HepG2 (cell line): ENCODE data around the gene ADAMTS13. TPM values are rescaled to one million over a fixed set of nuclear protein-coding genes. Genes with fewer than 3 reads are reported as not detected.

Experiments
- ATAC-seq: fragments of 200-7000 bp; cut with Tn5 transposase; 3 replicates; pipeline ENCODE4 v1.9.1; 2020; ENCODE audit warnings: mild to moderate bottlenecking, moderate library complexity
- BruUV-seq: library from RNA; stranded (reverse); fragments of 400-500 nt; replicated peaks from 2 replicates; lab custom pipeline; 2021; lab: Mats Ljungman, UMichigan
- CTCF ChIA-PET: fragments of 300-600 bp; formaldehyde crosslinking; extraction: SDS; loops from one replicate; lab custom pipeline; 2021; ENCODE audit warnings: low total read pairs, inconsistent platforms, low intra/inter-chr PET ratio; lab: Yijun Ruan, JAX
- POLR2A ChIA-PET: fragments of 350-600 bp; sonication (Branson Sonifier 250); formaldehyde crosslinking; loops from one replicate; lab custom pipeline; 2020; ENCODE audit warnings: antibody characterized with exemption, inconsistent platforms; lab: Yijun Ruan, JAX
- DNase-seq: peaks from one replicate; pipeline ENCODE4 v3.0.0-alpha.2; 2015; ENCODE audit warnings: low spot score
- FAIRE-seq: peaks from 3 replicates; lab custom pipeline; 2011; peaks lifted over from hg19 to GRCh38; lab: Jason Lieb, UNC
- H2AFZ ChIP-seq: one replicate; pipeline ENCODE4 v1.6.1; 2011; ENCODE audit warnings: low read length, inconsistent platforms
- H3K27ac ChIP-seq: fragments of 300-600 bp; 3 replicates; pipeline ENCODE4 v1.8.0; 2011; ENCODE audit warnings: mixed run types, mild to moderate bottlenecking, mixed read lengths, low read length, inconsistent platforms; ENCODE audit not compliant: insufficient read depth; ENCODE audit errors: extremely low read length
- H3K27me3 ChIP-seq, 2 experiments: fragments of 200-600 bp in 1 of 2; 2 replicates in 1 of 2; 3 replicates in 1 of 2; pipeline versions ENCODE4 v1.6.0 to v1.8.0; 2011; ENCODE audit warnings: low read length in 2 of 2, mild to moderate bottlenecking in 2 of 2, moderate library complexity in 2 of 2, inconsistent platforms in 1 of 2; ENCODE audit not compliant: insufficient read depth in 2 of 2, control insufficient read depth in 1 of 2
- H3K36me3 ChIP-seq, 2 experiments: fragments of 200-600 bp in 1 of 2; replicated peaks in 1 of 2; 2 replicates in 1 of 2; 3 replicates in 1 of 2; pipeline versions ENCODE4 v1.5.1 to v1.8.0; 2011; ENCODE audit warnings: low read length in 2 of 2, inconsistent platforms in 1 of 2; ENCODE audit not compliant: insufficient read depth in 2 of 2, control insufficient read depth in 1 of 2
- H3K4me1 ChIP-seq: 2 replicates; pipeline ENCODE4 v1.5.1; 2012; ENCODE audit warnings: low read length, inconsistent platforms; ENCODE audit not compliant: insufficient read depth
- H3K4me2 ChIP-seq: 2 replicates; pipeline ENCODE4 v1.6.0; 2011; ENCODE audit warnings: low read depth, low read length, inconsistent platforms
- H3K4me3 ChIP-seq, 3 experiments: fragments of 200-600 bp in 1 of 3; sonication (generic), shearing (Covaris generic) in 1 of 3; replicated peaks in 1 of 3; 2 replicates each; pipeline ENCODE4 v1.5.1; 2011 to 2016; ENCODE audit warnings: low read length in 3 of 3, inconsistent platforms in 2 of 3, low read depth in 2 of 3, mild to moderate bottlenecking in 2 of 3, control low read depth in 1 of 3, mixed read lengths in 1 of 3; ENCODE audit not compliant: insufficient read depth in 1 of 3
- H3K79me2 ChIP-seq: one replicate; pipeline ENCODE4 v1.6.1; 2011; ENCODE audit warnings: low read length, inconsistent platforms; ENCODE audit not compliant: insufficient read depth
- H3K9ac ChIP-seq: 2 replicates; pipeline ENCODE4 v1.6.0; 2011; ENCODE audit warnings: mild to moderate bottlenecking, low read depth, low read length, inconsistent platforms; ENCODE audit not compliant: insufficient read depth
- H3K9me3 ChIP-seq: 2 replicates; pipeline ENCODE4 v1.5.1; 2012; ENCODE audit warnings: mild to moderate bottlenecking, low read length
- H4K20me1 ChIP-seq: 2 replicates; pipeline ENCODE4 v1.6.0; 2011; ENCODE audit warnings: inconsistent platforms, mild to moderate bottlenecking, low read length, moderate library complexity; ENCODE audit not compliant: insufficient read depth
- ARID2 ChIP-seq: sonication (generic); formaldehyde crosslinking; IDR thresholded peaks from 2 replicates; pipeline ENCODE4 v1.8.1; 2022; ENCODE audit warnings: mild to moderate bottlenecking, missing genetic modification reagents, borderline replicate concordance
- ARNT2 ChIP-seq: sonication (generic); formaldehyde crosslinking; IDR thresholded peaks from 2 replicates; pipeline ENCODE4 v1.8.0; 2022; ENCODE audit warnings: mild to moderate bottlenecking, low read depth, missing genetic modification reagents, moderate library complexity
- CBX2 ChIP-seq, 2 experiments: fragments of 200-600 bp in 1 of 2; sonication (generic); formaldehyde crosslinking in 1 of 2; IDR thresholded peaks; 2 replicates each; pipeline versions ENCODE4 v1.7.0 to v1.8.1; 2018 to 2022; ENCODE audit warnings: low read depth in 2 of 2, low read length in 1 of 2, mild to moderate bottlenecking in 1 of 2, missing genetic modification reagents in 1 of 2
- GATAD2A ChIP-seq: IDR thresholded peaks from 2 replicates; pipeline ENCODE4 v1.6.1; 2016
- PCBP1 ChIP-seq: fragments of 200-400 bp; formaldehyde crosslinking; IDR thresholded peaks from 2 replicates; pipeline ENCODE4 v1.6.1; 2017; ENCODE audit warnings: mild to moderate bottlenecking, low read depth, low read length, borderline replicate concordance
- ZNF431 ChIP-seq: sonication (generic); formaldehyde crosslinking; IDR thresholded peaks from 2 replicates; pipeline ENCODE4 v1.9.0; 2022; ENCODE audit warnings: missing genetic modification reagents, low read depth, mild to moderate bottlenecking, borderline replicate concordance
- ZNF746 ChIP-seq: sonication (generic); formaldehyde crosslinking; IDR thresholded peaks from 2 replicates; pipeline ENCODE4 v1.8.0; 2022; ENCODE audit warnings: mild to moderate bottlenecking, missing genetic modification reagents
- ZNF788 ChIP-seq: sonication (generic); formaldehyde crosslinking; IDR thresholded peaks from 2 replicates; pipeline ENCODE4 v1.5.0; 2020; ENCODE audit warnings: mild to moderate bottlenecking, missing genetic modification reagents, borderline replicate concordance
- ZNF839 ChIP-seq: sonication (generic); formaldehyde crosslinking; IDR thresholded peaks from 2 replicates; pipeline ENCODE4 v1.4.0; 2020; ENCODE audit warnings: missing genetic modification reagents, mild to moderate bottlenecking, borderline replicate concordance
- ZSCAN5A ChIP-seq: sonication (generic); formaldehyde crosslinking; IDR thresholded peaks from 2 replicates; pipeline ENCODE4 v1.8.0; 2022; ENCODE audit warnings: mild to moderate bottlenecking, missing genetic modification reagents, borderline replicate concordance
- WGBS: methylation state at CpG from one replicate; pipeline ENCODE4 v1.1.6; 2017; ENCODE audit warnings: low lambda C conversion rate; 5-methylcytosine and 5-hydroxymethylcytosine counted together
- in situ Hi-C: cut with HindIII; loops from 2 replicates; pipeline ENCODE4 v1.10.0; 2017; ENCODE audit warnings: low pct_unique_long_range_greater_than_20kb; ENCODE audit not compliant: extremely low pct_ligation_motif_present
- intact Hi-C: fragments of 100-400 bp; cut with micrococcal nuclease; formaldehyde crosslinking; loops from one replicate; pipeline ENCODE4 v1.10.0; 2022; ENCODE audit not compliant: unreplicated experiment
- polyA plus RNA-seq, 8 experiments: library from polyadenylated mRNA; depleted of rRNA in 3 of 8; stranded (reverse) in 7 of 8; unstranded in 1 of 8; fragments of >200 nt; fragmentation: Illumina TruSeq in 4 of 8; extraction: Trizol in 4 of 8; gene quantifications; 2 replicates each; pipeline versions ENCODE4 v1.2.1 to v1.2.3, GENCODE V29; 2011 to 2016; ENCODE audit warnings: low read depth in 4 of 8, missing spikeins in 1 of 8, mixed read lengths in 1 of 8; ENCODE audit not compliant: insufficient read depth in 1 of 8
- total RNA-seq, 5 experiments: library from RNA; depleted of rRNA; stranded (reverse); fragments of >200 nt; fragmentation: Illumina TruSeq; extraction: Trizol; gene quantifications; 2 replicates each; pipeline ENCODE4 v1.2.3, GENCODE V29; 2016; ENCODE audit warnings: low read depth in 1 of 5
- TF ChIP-seq, protein P1 (sequence below): sonication (generic); formaldehyde crosslinking; IDR thresholded peaks from 2 replicates; pipeline ENCODE4 v1.4.0; 2020; ENCODE audit warnings: mild to moderate bottlenecking, missing genetic modification reagents

Gene ADAMTS13
- total and polyA plus RNA-seq, 2 of the 13 experiments (the other 11 are each of a cell fraction or from before 2014, with no cell fraction given): 0.91 to 4.5 TPM

DNA sequence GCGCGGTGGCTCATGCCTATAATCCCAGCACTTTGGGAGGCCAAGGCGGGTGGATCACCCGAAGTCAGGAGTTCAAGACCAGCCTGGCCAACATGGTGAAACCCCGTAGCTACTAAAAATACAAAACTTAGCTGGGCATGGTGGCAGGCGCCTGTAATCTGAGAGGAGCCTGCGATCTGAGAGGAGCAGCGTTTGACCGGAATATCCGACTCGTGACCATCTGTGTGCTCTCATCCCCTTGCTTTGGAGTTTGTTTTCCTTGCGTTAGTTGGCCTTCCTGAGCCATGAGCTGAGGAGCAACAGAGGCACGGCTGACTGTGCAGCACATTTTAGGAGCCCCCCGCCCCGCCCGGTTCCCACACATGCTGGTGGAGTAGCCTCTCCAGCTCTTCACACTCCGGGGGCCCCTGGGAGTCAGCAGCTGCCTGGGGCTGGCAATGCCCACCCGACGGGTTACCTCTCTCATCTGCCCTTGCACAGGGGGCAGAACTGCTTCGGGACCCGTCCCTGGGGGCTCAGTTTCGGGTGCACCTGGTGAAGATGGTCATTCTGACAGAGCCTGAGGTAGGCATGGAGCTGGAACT, 3.0 kb downstream of the ADAMTS13 start:
- H3K36me3 ChIP-seq: no peaks in the 10 kb centered on the region
- no peak overlapping the region for H3K4me3 ChIP-seq
- no peak overlapping the region for H3K27ac ChIP-seq
- H3K4me1 ChIP-seq: peaks cover 66% of the 10 kb centered on the region
- in situ Hi-C loops (no loop called here), intact Hi-C loops (loop anchor here (2.0 kb wide), 1 partner anchor 18 kb away; no protein-coding TSS in a partner anchor)
- H2AFZ ChIP-seq: no peak overlapping the region
- no peak for DNase-seq
- POLR2A ChIA-PET: no interaction called here
- no peak for ATAC-seq
- FAIRE-seq: no peak
- TF ChIP-seq ZNF839 (CRISPR knock-in tag) (no peak), ZNF788 (CRISPR knock-in tag) (no peak), ARID2 (CRISPR knock-in tag) (no peak), PCBP1 (no peak), ZNF746 (CRISPR knock-in tag) (no peak)
- TF ChIP-seq, protein P1, sequence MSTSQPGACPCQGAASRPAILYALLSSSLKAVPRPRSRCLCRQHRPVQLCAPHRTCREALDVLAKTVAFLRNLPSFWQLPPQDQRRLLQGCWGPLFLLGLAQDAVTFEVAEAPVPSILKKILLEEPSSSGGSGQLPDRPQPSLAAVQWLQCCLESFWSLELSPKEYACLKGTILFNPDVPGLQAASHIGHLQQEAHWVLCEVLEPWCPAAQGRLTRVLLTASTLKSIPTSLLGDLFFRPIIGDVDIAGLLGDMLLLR (CRISPR knock-in tag): no peak
- 43% methylated on average over 8 of the region's 22 CpGs for WGBS
- H3K4me2 ChIP-seq: no peak overlapping the region
- no TSS peak for BruUV-seq
- H4K20me1 ChIP-seq: no peaks in the 10 kb centered on the region
- H3K9me3 ChIP-seq: no peaks in the 10 kb centered on the region
- no peak overlapping the region for H3K9ac ChIP-seq
- no peaks in the 10 kb centered on the region for H3K79me2 ChIP-seq
- CTCF ChIA-PET: no interaction called here
- H3K27me3 ChIP-seq: no peaks in the 10 kb centered on the region; a peak in 1 of 5 replicates

- FAIRE-seq: no peak
- BruUV-seq: no TSS peak
- no peaks in the 10 kb centered on the region for H4K20me1 ChIP-seq
- TF ChIP-seq GATAD2A (CRISPR knock-in tag) (no peak), ZNF431 (CRISPR knock-in tag) (no peak), ARNT2 (CRISPR knock-in tag) (no peak), CBX2 (IDR thresholded peaks at IDR 0.05; ENCODE audit: low read depth, low read length) (no peak), CBX2 (CRISPR knock-in tag; IDR thresholded peaks at IDR 0.05; ENCODE audit: low read depth) (no peak), ZSCAN5A (CRISPR knock-in tag) (no peak)
These were observed 3.8 kb downstream of the ADAMTS13 start for GRCh38 chr9:133426011-133426410.

More at GRCh38 chr9:133426011-133426410, 3.8 kb downstream of the ADAMTS13 start:
- Histone ChIP-seq H3K79me2 (no peaks in the 10 kb centered on the region), H3K27ac (no peak overlapping the region), H3K27me3 (no peaks in the 10 kb centered on the region; a peak in 1 of 5 replicates), H3K4me2 (no peak overlapping the region), H3K9ac (no peak overlapping the region), H3K4me3 (no peak overlapping the region), H2AFZ (no peak overlapping the region), H3K9me3 (no peaks in the 10 kb centered on the region), H3K36me3 (no peaks in the 10 kb centered on the region), H3K4me1 (peaks cover 57% of the 10 kb centered on the region)
- ATAC-seq (no peak), DNase-seq (no peak)
- WGBS: 80% methylated on average over 2 of the region's 11 CpGs
- intact Hi-C loops (no loop called here), in situ Hi-C loops (no loop called here)
- ChIA-PET CTCF (no interaction called here), POLR2A (no interaction called here)
